HL-60 (cell line): ENCODE results near the gene ASTN2.

Experiments
- CTCF ChIP-seq: IDR thresholded peaks from one replicate; pipeline ENCODE4 v1.5.1; 2011; ENCODE audit warnings: low read length, control low read depth, inconsistent platforms; ENCODE audit not compliant: insufficient read depth
- POLR2AphosphoS5 ChIP-seq: IDR thresholded peaks from 2 replicates; pipeline ENCODE4 v1.6.1; 2012; ENCODE audit warnings: low read depth
- REST ChIP-seq: IDR thresholded peaks from 2 replicates; pipeline ENCODE4 v1.6.1; 2012; ENCODE audit warnings: low read depth; ENCODE audit not compliant: insufficient replicate concordance
- SPI1 ChIP-seq: IDR thresholded peaks from 2 replicates; pipeline ENCODE4 v1.6.1; 2012; ENCODE audit warnings: low read depth, mild to moderate bottlenecking, borderline replicate concordance

DNA sequence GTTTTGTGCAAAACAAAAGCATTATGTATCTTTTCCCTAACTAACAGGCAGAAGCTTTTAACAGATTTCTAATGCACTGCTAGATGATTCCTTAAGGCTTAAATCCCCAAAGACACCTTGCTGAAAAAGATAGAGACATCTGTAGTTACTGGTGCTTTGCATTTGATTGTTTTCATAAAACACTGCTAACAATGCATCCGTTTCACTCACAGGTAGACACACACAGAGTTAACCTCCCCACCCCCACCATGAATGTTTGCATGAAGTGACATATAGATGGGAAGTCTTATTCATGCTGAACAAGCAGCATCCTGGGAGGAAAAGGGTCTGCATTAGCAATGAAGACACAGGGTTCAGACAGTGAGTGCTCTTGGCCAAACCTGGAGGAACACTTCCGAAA, 100.9 kb downstream of the ASTN2 start:
- TF ChIP-seq CTCF (no peak), REST (no peak), SPI1 (no peak), POLR2AphosphoS5 (no peak)
